Fibroblast of mammary gland (primary cell): ENCODE measurements around the gene SGTA.

ENCODE experiments used
- DNase-seq: peaks from one replicate; pipeline ENCODE4 v3.0.0-alpha.2; 2010; ENCODE audit warnings: low read depth
- H3K4me3 ChIP-seq: 2 replicates; pipeline ENCODE4 v1.5.1; 2011; ENCODE audit warnings: low read depth, mild to moderate bottlenecking, low read length, moderate library complexity; ENCODE audit not compliant: control insufficient read depth
- TF ChIP-seq, protein P1 (sequence below): conservative IDR thresholded peaks from 2 replicates; pipeline ENCODE4 v1.5.1; 2011; ENCODE audit warnings: low read depth, low read length, inconsistent platforms; ENCODE audit not compliant: control insufficient read depth, insufficient read depth

Gene SGTA

DNA sequence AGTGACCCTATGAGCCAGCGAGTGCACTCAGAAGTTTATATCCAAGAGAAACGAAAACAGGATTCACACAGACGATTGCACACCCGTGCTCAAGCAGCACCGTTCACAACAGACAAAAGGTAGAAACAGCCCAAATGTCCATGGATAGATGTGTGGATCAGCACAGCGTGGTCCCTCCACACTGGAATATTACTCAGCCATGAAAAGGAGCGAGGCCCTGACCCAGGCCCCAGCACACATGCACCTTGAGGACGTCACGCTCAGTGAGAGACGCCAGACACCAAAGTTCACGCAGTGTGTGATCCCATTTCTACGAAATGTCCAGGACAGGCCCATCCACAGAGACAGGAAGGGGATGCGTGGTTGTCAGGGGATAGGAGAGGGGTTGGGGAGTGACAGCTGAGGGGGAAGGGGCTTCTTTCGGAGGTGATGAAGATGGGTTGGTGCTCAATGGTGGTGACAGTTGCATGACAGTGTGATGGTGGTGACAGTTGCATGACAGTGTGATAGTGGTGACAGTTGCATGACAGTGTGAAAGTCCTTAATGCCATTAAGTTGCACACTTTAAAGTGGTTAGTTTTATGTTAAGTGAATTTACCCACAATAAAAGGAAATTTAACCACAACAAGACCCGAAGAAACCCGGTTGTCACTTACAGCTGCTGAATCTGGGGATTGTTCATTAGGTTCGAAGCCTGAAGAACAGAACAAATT lies 24.3 kb downstream of the SGTA start:
- DNase-seq, result no peak
- TF ChIP-seq, protein P1, sequence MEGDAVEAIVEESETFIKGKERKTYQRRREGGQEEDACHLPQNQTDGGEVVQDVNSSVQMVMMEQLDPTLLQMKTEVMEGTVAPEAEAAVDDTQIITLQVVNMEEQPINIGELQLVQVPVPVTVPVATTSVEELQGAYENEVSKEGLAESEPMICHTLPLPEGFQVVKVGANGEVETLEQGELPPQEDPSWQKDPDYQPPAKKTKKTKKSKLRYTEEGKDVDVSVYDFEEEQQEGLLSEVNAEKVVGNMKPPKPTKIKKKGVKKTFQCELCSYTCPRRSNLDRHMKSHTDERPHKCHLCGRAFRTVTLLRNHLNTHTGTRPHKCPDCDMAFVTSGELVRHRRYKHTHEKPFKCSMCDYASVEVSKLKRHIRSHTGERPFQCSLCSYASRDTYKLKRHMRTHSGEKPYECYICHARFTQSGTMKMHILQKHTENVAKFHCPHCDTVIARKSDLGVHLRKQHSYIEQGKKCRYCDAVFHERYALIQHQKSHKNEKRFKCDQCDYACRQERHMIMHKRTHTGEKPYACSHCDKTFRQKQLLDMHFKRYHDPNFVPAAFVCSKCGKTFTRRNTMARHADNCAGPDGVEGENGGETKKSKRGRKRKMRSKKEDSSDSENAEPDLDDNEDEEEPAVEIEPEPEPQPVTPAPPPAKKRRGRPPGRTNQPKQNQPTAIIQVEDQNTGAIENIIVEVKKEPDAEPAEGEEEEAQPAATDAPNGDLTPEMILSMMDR, result no peak
- no peak overlapping the region for H3K4me3 ChIP-seq

DNA sequence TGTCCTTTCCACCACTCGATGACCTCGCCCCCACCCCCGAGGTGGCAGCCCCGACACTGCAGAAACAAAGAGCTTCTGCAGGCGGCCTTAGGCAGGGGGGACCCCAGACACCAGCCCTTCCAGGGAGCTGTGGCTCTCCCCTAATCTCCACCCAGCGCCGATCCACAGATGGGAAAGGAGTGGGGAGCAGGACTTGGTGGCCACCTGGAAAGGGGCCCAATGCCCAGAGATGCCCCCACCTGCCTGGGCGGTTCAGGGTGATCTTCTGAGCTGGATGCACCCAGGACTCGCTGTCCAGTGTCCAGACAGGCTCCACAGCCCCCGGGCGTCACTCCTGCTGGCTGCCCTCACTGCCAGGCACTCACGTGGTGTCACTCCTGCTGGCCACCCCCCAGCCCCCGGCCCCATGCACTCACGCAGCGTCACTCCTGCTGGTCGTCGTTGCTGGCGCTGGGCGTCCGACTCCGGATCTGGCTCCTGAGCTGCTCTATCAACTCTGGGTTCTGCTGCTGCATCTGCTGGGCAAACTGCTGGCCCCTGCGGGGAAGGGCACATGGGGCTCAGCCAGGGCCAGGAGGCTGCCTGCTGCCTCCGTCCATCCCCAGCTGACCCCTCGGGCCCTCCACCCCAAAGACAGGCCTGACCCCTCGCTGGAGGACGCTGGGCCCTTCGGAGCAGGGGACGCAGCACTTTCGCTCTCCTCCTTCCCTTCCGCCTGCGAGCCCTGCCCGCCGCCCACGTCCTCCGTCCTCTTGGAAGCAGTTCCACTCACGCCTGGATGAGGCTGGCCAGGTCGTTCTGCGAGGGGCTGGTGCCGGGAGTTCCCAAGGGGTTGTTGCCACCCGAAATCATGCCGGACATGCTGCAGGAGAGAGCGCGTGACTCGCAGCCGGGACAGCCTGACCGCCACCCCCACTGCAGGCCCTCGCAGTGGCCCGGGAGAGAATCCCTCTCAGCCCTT lies 25.9 kb downstream of the SGTA start:
- TF ChIP-seq, protein P1, result no peak
- DNase-seq, result no peak

DNA sequence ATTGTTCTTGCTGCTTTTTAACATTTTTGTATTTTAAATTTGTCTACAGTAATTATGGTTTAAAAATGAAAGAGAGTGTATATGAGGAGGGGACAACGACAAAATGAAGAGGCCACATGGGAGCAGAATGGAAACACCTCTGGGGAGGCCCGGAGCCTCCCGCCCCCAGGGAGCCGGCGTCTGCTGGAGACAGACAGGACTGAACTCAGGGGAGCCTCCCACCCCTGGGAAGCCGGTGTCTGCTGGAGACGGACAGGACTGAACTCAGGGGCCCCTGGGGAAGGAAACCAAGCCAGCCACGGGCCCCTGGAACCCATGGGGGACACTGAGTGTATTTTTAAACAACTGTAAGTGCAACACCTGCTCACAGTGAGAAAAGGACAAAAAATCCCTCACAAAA lies 26.6 kb downstream of the SGTA start:
- TF ChIP-seq, protein P1, result no peak
- no peak for DNase-seq

More for the DNA sequence above, 25.9 kb downstream of the SGTA start:
- no peak overlapping the region for H3K4me3 ChIP-seq

DNA sequence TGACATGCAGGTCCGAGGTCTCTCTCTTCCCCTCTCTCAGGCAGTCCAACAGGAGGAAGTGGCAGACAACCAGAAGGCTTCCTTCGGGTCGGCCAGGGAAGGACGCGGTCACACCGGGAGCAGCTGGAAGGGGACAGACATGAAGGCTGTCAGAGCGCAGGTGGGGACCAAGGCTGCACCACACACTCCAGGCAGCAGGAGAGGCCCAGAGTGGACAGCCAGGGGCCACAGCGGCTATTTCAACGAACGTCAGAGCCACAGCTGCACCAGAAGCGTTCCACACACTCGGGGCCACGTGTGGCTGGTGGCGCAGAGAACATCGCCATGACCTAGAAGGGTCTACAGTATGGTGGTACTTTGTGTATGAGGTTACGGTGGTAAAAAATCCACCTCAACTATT lies 27.3 kb downstream of the SGTA start:
- no peak for DNase-seq
- no peak overlapping the region for H3K4me3 ChIP-seq
- TF ChIP-seq, protein P1, result no peak

More for the DNA sequence above, 26.6 kb downstream of the SGTA start:
- H3K4me3 ChIP-seq, result no peak overlapping the region

DNA sequence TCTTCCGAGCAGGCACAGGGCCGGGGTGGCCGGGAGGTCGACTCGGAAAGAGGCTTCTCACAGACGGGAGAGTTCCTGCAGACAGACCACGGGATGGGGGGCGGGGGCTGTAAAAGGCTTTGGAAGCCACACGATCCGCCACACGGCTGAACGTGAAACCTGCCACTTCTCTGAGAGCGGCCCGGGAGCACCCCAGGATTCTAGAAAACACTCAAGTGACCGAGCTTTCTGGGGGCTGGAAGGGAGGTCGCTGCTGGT lies 27.7 kb downstream of the SGTA start:
- TF ChIP-seq, protein P1, result no peak
- no peak for DNase-seq
- H3K4me3 ChIP-seq, result no peak overlapping the region

DNA sequence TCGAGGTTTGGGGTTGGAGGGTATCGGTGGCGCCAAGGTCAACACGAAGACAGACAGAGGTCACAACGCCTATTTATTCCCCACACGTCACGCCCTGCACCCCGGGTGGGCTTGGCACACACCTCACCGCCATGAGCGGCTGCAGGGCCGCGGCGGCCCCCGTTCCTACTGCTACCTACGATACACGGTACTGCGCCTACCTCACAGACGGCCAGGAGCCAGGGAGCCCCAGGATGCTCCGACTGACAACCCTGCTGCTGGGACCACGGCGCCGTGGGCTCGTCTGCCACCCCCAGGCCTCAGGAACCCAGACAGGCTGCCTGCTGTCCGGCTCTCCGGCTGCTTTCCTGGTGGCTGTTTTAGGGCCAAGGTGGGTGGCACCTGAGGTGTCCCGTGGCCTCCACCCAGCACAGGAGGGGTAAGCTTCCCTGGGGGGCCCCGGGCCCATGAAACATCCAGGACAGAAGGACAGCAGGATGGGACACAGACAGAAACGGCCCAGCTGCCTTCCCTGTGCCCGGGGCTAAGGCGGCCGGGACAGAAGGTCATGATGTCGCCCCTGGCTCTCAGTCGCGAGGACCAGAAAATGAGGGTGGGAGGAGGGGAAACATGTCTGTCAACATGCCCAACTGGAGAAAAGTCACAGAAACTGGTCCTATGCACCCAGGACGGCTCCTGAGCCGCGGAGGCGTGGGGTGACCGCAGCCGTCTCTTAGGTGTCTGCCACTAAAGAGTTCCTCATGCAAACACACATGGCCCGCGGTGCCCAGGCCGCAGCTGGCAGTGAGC lies 28.2 kb downstream of the SGTA start:
- TF ChIP-seq, protein P1, result no peak
- no peak overlapping the region for H3K4me3 ChIP-seq
- no peak for DNase-seq
